ENCODE results near the gene ELK4. TPM values are rescaled to one million over a fixed set of nuclear protein-coding genes. Genes with fewer than 3 reads are reported as not detected.

The ELK4 gene, protein sequence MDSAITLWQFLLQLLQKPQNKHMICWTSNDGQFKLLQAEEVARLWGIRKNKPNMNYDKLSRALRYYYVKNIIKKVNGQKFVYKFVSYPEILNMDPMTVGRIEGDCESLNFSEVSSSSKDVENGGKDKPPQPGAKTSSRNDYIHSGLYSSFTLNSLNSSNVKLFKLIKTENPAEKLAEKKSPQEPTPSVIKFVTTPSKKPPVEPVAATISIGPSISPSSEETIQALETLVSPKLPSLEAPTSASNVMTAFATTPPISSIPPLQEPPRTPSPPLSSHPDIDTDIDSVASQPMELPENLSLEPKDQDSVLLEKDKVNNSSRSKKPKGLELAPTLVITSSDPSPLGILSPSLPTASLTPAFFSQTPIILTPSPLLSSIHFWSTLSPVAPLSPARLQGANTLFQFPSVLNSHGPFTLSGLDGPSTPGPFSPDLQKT
- 27.6 TPM for total RNA-seq (2013)
- 1 to 10 TPM; 1.4 to 9.0 (median 2.6) TPM for polyA plus RNA-seq
- 6.5 and 16.8 TPM in 2 replicates for polyA minus RNA-seq
- 38.5 to 174 (median 77.2) reads per million in 11 experiments for total RNA-seq

DNA sequence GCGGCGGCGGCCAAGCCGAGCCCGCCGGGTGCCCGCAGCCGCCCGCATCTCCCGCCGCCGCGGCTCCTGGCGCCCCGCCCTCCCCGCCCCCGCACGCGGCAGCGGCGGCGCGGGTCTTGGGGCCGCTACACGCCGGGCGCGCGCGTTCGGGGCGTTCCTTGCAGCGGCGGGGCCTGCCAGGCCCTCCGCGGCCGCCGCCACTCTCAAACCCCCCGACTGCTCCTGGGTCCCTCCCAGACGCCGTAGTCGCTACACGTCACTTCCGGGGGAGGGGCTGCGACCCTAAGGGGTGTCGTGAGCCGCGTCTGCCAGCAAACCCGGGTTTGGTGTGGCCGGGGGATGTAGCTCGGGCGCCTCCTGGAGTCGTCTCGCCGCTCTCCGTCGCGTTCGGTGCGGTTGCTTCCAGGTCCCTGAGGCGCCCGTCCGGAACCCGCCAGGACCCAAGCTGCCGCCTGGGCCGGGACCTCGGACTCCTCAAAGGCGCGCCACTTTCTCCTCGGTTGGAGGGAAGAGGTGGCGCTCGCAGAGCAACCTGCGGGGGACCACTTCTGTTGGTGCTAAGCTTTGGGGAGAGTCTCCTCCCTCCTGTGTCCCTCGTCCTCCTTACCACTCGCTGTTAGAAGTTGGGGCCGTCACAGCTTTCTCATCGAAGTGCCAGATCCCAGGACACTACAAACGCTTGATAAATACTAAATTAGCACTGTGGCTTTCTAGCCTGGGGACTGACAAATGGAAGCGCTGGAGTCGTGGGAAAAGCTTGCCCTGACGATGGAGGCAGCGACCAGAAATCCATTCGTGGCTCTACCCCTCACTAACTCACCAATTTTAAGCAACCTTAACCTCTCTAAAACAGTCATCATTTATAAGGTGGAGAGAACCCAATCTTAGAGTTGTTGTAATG lies at the start of gene ELK4:
Gene ELK4 (minus strand): TSS at position 244 of the 901 bp plus-strand sequence. CDS start 8,129 bp downstream, outside the sequence.
- WGBS (ENCODE audit: insufficient coverage), result under 1% methylated on average over 74 of the region's 83 CpGs
- Mint-ChIP-seq H3K4me3 (peak within 1 kb of the TSS; percentile 98 to 100), H3K27ac (peak within 1 kb of the TSS; percentile 94 to 99 (median 97)), H3K4me1 (peaks cover 37% of the 10 kb centered on the region), H3K36me3 (no peaks in the 10 kb centered on the region), H3K9me3 (no peaks in the 10 kb centered on the region), H3K27me3 (ENCODE audit: low read depth in 3 of 3) (peaks cover 0 to 3% (median 0%) of the 10 kb centered on the region in 3 donors)
- H3K27ac ChIP-seq (ENCODE audit: low read depth in 1 of 2, low read length in 2 of 2), result peak within 1 kb of the TSS; percentile 88 to 91
- H3K36me3 ChIP-seq (replicated peaks in 1 of 2; ENCODE audit: control insufficient read depth in 1 of 2, insufficient read depth in 2 of 2, low read length in 2 of 2), result no peaks in the 10 kb centered on the region
- TF ChIP-seq, protein P1, sequence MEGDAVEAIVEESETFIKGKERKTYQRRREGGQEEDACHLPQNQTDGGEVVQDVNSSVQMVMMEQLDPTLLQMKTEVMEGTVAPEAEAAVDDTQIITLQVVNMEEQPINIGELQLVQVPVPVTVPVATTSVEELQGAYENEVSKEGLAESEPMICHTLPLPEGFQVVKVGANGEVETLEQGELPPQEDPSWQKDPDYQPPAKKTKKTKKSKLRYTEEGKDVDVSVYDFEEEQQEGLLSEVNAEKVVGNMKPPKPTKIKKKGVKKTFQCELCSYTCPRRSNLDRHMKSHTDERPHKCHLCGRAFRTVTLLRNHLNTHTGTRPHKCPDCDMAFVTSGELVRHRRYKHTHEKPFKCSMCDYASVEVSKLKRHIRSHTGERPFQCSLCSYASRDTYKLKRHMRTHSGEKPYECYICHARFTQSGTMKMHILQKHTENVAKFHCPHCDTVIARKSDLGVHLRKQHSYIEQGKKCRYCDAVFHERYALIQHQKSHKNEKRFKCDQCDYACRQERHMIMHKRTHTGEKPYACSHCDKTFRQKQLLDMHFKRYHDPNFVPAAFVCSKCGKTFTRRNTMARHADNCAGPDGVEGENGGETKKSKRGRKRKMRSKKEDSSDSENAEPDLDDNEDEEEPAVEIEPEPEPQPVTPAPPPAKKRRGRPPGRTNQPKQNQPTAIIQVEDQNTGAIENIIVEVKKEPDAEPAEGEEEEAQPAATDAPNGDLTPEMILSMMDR (IDR thresholded peaks at IDR 0.05), result peak; percentile 75
- peak within 1 kb of the TSS; percentile 97 for H3K4me2 ChIP-seq (replicated peaks; ENCODE audit: extremely low read depth, low read length, poor library complexity, severe bottlenecking)
- intact Hi-C loops (cut with micrococcal nuclease), result loop anchor here (2.0 to 10.0 kb wide), 4 partner anchors 39 to 107 kb away; no protein-coding TSS in a partner anchor
- peak within 1 kb of the TSS; percentile 87 for H3K9ac ChIP-seq (ENCODE audit: insufficient read depth, low read length, poor library complexity, severe bottlenecking)
- H3K9me3 ChIP-seq (replicated peaks in 1 of 2; ENCODE audit: control insufficient read depth in 1 of 2, insufficient read depth in 1 of 2, low read length in 2 of 2), result no peaks in the 10 kb centered on the region
- H3K27me3 ChIP-seq (ENCODE audit: control insufficient read depth in 2 of 2, insufficient read depth in 2 of 2, low read length in 2 of 2), result no peaks in the 10 kb centered on the region
- H3K4me3 ChIP-seq (replicated peaks in 1 of 3; ENCODE audit: low read depth in 2 of 3, low read length in 3 of 3), result peak within 1 kb of the TSS; percentile 73 to 99 (median 91)
- peaks cover 4% of the 10 kb centered on the region for H4K20me1 ChIP-seq (ENCODE audit: insufficient read depth, low read length)
- peaks cover 43% of the 10 kb centered on the region for H3K79me2 ChIP-seq (ENCODE audit: insufficient read depth, low read length)
- H3K4me1 ChIP-seq (ENCODE audit: control insufficient read depth in 1 of 2, insufficient read depth in 2 of 2, low read length in 2 of 2), result peaks cover 15 to 23% of the 10 kb centered on the region in 2 donors
- peak; percentile 96 to 98 (median 98) for DNase-seq
- H2AFZ ChIP-seq (ENCODE audit: insufficient read depth, low read depth, low read length, poor library complexity, severe bottlenecking), result peak within 1 kb of the TSS; percentile 98

DNA sequence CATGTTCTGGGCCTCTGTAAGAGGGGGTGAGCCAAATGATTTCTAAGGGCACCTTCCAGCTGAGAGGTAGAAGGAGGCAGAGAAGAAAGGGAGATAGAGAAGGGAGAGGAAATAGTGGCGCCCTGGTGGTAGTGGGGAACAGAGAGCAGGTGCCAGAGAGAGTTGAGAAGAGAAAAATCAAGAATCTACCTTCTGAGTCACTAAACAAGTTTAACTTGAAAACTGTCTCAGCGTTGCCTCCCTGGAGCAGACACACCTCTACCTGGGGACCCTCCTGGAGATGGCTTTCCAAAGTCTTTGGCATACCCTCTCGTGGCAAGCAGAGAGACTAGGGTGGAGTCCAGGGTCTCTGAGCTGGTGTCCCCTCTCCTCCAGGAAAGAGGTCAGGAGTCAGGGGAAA lies 49.6 kb upstream of the ELK4 start:
- Histone ChIP-seq H3K79me2 (ENCODE audit: insufficient read depth, low read length) (no peaks in the 10 kb centered on the region), H3K4me2 (replicated peaks; ENCODE audit: extremely low read depth, low read length, poor library complexity, severe bottlenecking) (no peak overlapping the region), H3K36me3 (replicated peaks in 1 of 2; ENCODE audit: control insufficient read depth in 1 of 2, insufficient read depth in 2 of 2, low read length in 2 of 2) (no peaks in the 10 kb centered on the region), H3K27ac (ENCODE audit: low read depth in 1 of 2, low read length in 2 of 2) (no peak overlapping the region), H3K9me3 (replicated peaks in 1 of 2; ENCODE audit: control insufficient read depth in 1 of 2, insufficient read depth in 1 of 2, low read length in 2 of 2) (peaks cover 0 to 6% of the 10 kb centered on the region in 2 donors), H3K4me1 (ENCODE audit: control insufficient read depth in 1 of 2, insufficient read depth in 2 of 2, low read length in 2 of 2) (peaks cover 19 to 30% of the 10 kb centered on the region in 2 donors), H3K27me3 (ENCODE audit: control insufficient read depth in 2 of 2, insufficient read depth in 2 of 2, low read length in 2 of 2) (peaks cover 7 to 26% of the 10 kb centered on the region in 2 donors), H4K20me1 (ENCODE audit: insufficient read depth, low read length) (no peaks in the 10 kb centered on the region), H3K9ac (ENCODE audit: insufficient read depth, low read length, poor library complexity, severe bottlenecking) (no peak overlapping the region), H3K4me3 (replicated peaks in 1 of 3; ENCODE audit: low read depth in 2 of 3, low read length in 3 of 3) (no peak overlapping the region), H2AFZ (ENCODE audit: insufficient read depth, low read depth, low read length, poor library complexity, severe bottlenecking) (no peak overlapping the region)
- TF ChIP-seq, protein P1 (IDR thresholded peaks at IDR 0.05), result no peak
- WGBS (ENCODE audit: insufficient coverage), result 80% methylated on average over 1 of the region's 3 CpGs
- peaks cover 24 to 34% (median 29%) of the 10 kb centered on the region in 3 donors for H3K27me3 Mint-ChIP-seq (ENCODE audit: low read depth in 3 of 3)
- peaks cover 0 to 7% of the 10 kb centered on the region in 2 donors for H3K36me3 Mint-ChIP-seq
- H3K27ac Mint-ChIP-seq, result peak overlapping the region in 1 of 7 donors; percentile 44
- H3K9me3 Mint-ChIP-seq, result peaks cover 0 to 11% (median 1%) of the 10 kb centered on the region in 7 donors
- peak overlapping the region; percentile 61 to 73 for H3K4me3 Mint-ChIP-seq
- intact Hi-C loops (cut with micrococcal nuclease), result no loop called here
- no peak for DNase-seq
- peaks cover 24% of the 10 kb centered on the region for H3K4me1 Mint-ChIP-seq

All from CD14-positive monocyte (primary cell).